HFF-Myc (cell line): ENCODE data around the gene BUD31.

Experiments used
- DNase-seq: peaks from one replicate; pipeline ENCODE4 v3.0.0-alpha.2; 2011; ENCODE audit warnings: low read depth; ENCODE audit errors: extremely low read depth
- H3K4me3 ChIP-seq: replicated peaks from 2 replicates; pipeline ENCODE4 v1.5.1; 2011; ENCODE audit warnings: low read depth, mild to moderate bottlenecking, control low read depth, low read length
- TF ChIP-seq, protein P1 (sequence below): IDR thresholded peaks from 2 replicates; pipeline ENCODE4 v1.5.1; 2012; ENCODE audit warnings: mild to moderate bottlenecking, low read depth, low read length, control low read depth; ENCODE audit errors: missing control alignments

Gene BUD31

DNA sequence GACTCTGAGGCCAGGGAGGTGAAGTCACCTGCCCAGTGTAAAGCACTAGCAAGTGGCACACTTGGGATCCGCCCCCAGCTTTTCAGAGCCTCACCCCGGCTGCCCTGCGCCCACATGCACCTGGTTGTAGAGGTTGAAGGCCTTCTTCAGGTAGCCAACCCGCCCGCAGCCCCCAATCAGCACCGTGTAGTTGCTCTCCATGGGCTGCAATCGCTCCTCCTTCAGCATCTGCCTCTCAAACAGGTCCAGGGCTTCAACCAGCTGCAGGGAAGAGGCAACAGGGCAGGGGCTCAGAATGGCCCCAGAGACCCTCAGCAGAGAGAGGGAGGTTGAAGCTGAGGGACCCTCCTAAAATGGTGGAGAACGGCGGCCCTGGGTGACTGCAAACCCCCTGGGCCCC, 24.4 kb downstream of the BUD31 start:
- no peak for DNase-seq

DNA sequence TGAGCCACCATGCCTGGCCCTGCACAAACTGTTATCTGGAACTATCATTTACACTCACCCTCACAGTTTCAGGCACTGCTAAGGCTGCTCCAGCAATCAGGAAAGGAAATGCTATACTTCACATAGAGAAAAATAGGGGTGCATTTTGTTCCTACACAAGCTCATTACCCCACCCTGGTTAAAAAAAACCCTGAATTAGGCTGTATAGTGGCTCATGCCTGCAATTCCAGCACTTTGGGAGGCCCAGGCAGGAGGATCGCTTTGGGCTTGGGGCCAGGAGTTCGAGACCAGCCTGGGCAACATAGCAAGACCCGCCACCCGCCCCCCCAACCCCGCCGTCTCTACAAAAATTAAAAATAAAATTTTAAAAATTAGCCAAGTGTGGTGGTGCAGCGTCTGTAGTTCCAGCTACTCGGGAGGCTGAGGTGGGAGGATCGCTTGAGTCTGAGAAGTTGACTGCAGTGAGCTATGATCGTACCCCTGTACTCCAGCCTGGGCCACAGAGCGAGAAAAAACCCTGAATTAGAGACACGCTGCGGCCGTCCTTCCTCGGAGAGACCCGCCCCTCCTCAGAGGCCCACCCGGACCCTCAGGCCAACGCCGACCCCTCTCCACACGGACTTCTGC, 29.3 kb downstream of the BUD31 start:
- DNase-seq: no peak
- TF ChIP-seq, protein P1, sequence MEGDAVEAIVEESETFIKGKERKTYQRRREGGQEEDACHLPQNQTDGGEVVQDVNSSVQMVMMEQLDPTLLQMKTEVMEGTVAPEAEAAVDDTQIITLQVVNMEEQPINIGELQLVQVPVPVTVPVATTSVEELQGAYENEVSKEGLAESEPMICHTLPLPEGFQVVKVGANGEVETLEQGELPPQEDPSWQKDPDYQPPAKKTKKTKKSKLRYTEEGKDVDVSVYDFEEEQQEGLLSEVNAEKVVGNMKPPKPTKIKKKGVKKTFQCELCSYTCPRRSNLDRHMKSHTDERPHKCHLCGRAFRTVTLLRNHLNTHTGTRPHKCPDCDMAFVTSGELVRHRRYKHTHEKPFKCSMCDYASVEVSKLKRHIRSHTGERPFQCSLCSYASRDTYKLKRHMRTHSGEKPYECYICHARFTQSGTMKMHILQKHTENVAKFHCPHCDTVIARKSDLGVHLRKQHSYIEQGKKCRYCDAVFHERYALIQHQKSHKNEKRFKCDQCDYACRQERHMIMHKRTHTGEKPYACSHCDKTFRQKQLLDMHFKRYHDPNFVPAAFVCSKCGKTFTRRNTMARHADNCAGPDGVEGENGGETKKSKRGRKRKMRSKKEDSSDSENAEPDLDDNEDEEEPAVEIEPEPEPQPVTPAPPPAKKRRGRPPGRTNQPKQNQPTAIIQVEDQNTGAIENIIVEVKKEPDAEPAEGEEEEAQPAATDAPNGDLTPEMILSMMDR: no peak
- H3K4me3 ChIP-seq: peak overlapping the region; percentile 91

More for the DNA sequence above, 24.4 kb downstream of the BUD31 start:
- TF ChIP-seq, protein P1: no peak
- H3K4me3 ChIP-seq: no peak overlapping the region

DNA sequence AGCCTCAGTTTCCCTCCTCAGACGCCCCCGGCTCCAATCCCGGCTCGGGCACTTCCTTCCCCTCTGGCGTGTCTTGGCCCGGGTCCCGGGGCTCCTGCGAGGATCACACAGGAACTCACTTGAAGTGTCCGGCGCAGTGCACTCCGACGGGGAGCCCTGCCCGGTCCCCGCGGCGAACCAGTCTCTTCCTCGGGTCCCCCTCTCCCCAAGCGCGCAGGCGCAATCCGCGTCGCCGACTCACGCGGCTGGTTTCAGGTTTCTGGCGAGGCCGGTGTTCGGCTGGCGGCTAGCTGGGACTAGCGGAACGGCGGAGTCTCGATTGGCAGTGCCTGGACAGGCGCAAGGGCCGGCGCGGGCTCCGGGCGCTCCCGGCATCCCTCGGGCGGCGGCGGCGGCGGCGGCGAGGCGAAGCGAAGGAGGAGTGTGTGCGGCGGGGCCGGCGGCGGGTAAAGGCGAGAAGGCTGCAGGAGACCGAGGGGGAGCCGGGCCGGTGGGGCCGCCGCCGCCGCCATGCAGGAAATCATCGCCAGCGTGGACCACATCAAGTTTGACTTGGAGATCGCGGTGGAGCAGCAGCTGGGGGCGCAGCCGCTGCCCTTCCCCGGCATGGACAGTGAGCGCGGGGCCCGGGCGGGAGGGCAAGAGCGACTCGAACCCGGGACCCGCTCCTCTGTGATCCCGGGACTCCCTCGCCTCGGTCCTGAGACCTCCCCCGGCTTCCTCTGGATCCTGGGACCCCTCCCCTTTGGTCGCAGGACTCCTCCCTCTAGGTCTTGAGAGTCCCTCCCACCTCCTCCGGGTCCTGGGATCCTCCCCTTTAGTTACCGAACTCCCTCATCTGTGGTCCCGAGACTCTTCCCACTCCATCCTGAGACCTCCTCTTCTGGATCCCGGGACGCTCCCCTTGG, 30.1 kb downstream of the BUD31 start, which contains the start of the genes CPSF4 and PTCD1:
Gene CPSF4, plus strand, starts transcription at position 371 of the 908 bp plus-strand sequence. Its CDS starts 140 bp downstream, at position 511.
Gene PTCD1, minus strand, starts transcription at position 226 of the 908 bp plus-strand sequence. CDS start 3,556 bp downstream, outside the sequence.
- DNase-seq: peak; percentile 83
- H3K4me3 ChIP-seq: peak within 1 kb of the TSS; percentile 91
- TF ChIP-seq, protein P1: no peak

DNA sequence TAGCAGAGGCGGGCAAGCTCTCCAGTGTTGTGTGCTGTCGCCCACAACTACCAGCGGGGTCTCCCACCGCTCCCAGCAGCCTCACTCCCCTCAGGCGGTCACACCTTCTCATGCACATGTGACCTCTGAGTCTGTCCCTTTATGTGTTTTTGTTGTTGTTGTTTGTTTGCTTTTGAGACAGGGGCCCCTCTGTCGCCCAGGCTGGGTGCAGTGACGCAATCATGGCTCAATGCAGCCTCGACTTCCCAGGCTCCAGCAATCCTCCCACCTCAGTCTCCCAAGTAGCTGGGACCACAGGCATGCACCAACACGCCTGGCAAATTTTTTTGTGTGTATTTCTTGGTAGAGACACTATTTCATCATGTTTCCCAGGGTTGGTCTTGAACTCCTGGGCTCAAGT, 31.4 kb downstream of the BUD31 start:
- TF ChIP-seq, protein P1: no peak
- H3K4me3 ChIP-seq: peak overlapping the region; percentile 91
- no peak for DNase-seq

DNA sequence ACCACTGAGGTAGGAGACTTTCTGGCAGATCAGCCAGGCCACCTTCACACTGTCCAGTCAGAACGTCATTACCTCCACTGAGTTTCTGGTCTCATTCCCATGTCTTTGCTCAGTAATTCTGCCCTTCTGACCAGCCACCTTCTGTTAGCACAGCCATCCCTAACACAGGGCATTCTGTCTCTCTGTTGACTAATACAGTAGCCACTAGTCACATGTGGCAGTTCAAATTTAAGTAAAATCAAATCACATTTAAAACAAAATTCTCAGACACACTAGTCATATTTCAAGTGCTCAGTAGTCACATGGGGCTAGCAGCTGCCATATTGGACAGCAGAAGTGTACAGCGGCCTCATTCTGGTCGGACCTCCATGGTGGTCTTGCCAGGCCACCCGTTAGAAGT, 37.3 kb downstream of the BUD31 start:
- DNase-seq: no peak
- TF ChIP-seq, protein P1: no peak
- H3K4me3 ChIP-seq: no peak overlapping the region

DNA sequence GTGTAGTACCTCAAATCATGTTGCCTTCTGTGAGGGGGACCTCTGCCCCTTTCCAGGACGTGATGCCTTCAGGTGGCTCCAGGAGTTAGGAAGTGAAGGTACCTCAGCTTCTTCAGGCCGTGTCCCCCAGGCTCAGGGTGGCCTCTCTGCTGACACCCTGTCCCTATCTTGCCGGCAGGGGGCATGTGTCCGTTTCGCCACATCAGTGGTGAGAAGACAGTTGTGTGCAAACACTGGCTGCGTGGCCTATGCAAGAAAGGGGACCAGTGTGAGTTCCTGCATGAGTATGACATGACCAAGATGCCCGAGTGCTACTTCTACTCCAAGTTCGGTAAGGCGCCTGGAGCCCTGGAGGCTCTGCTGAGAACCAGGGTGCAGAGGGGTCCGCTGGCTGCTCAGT, 39.2 kb downstream of the BUD31 start:
- no peak for DNase-seq
- TF ChIP-seq, protein P1: no peak
- no peak overlapping the region for H3K4me3 ChIP-seq
